HepG2 (cell line): Measurements from ENCODE around the gene DCLK1. TPM values are rescaled to one million over a fixed set of nuclear protein-coding genes. Genes with fewer than 3 reads are reported as not detected.

Source experiments
- ATAC-seq: fragments of 200-7000 bp; cut with Tn5 transposase; 3 replicates; pipeline ENCODE4 v1.9.1; 2020; ENCODE audit warnings: mild to moderate bottlenecking, moderate library complexity
- BruUV-seq: library from RNA; stranded (reverse); fragments of 400-500 nt; replicated peaks from 2 replicates; lab custom pipeline; 2021; lab: Mats Ljungman, UMichigan
- CTCF ChIA-PET: fragments of 300-600 bp; formaldehyde crosslinking; extraction: SDS; loops from one replicate; lab custom pipeline; 2021; ENCODE audit warnings: low total read pairs, inconsistent platforms, low intra/inter-chr PET ratio; lab: Yijun Ruan, JAX
- POLR2A ChIA-PET: fragments of 350-600 bp; sonication (Branson Sonifier 250); formaldehyde crosslinking; loops from one replicate; lab custom pipeline; 2020; ENCODE audit warnings: antibody characterized with exemption, inconsistent platforms; lab: Yijun Ruan, JAX
- DNase-seq: peaks from one replicate; pipeline ENCODE4 v3.0.0-alpha.2; 2015; ENCODE audit warnings: low spot score
- FAIRE-seq: peaks from 3 replicates; lab custom pipeline; 2011; peaks lifted over from hg19 to GRCh38; lab: Jason Lieb, UNC
- H2AFZ ChIP-seq: one replicate; pipeline ENCODE4 v1.6.1; 2011; ENCODE audit warnings: low read length, inconsistent platforms
- H3K27ac ChIP-seq: fragments of 300-600 bp; 3 replicates; pipeline ENCODE4 v1.8.0; 2011; ENCODE audit warnings: mixed run types, mild to moderate bottlenecking, mixed read lengths, low read length, inconsistent platforms; ENCODE audit not compliant: insufficient read depth; ENCODE audit errors: extremely low read length
- H3K27me3 ChIP-seq, 2 experiments: fragments of 200-600 bp in 1 of 2; 2 replicates in 1 of 2; 3 replicates in 1 of 2; pipeline versions ENCODE4 v1.6.0 to v1.8.0; 2011; ENCODE audit warnings: low read length in 2 of 2, mild to moderate bottlenecking in 2 of 2, moderate library complexity in 2 of 2, inconsistent platforms in 1 of 2; ENCODE audit not compliant: insufficient read depth in 2 of 2, control insufficient read depth in 1 of 2
- H3K36me3 ChIP-seq, 2 experiments: fragments of 200-600 bp in 1 of 2; replicated peaks in 1 of 2; 2 replicates in 1 of 2; 3 replicates in 1 of 2; pipeline versions ENCODE4 v1.5.1 to v1.8.0; 2011; ENCODE audit warnings: low read length in 2 of 2, inconsistent platforms in 1 of 2; ENCODE audit not compliant: insufficient read depth in 2 of 2, control insufficient read depth in 1 of 2
- H3K4me1 ChIP-seq: 2 replicates; pipeline ENCODE4 v1.5.1; 2012; ENCODE audit warnings: low read length, inconsistent platforms; ENCODE audit not compliant: insufficient read depth
- H3K4me2 ChIP-seq: 2 replicates; pipeline ENCODE4 v1.6.0; 2011; ENCODE audit warnings: low read depth, low read length, inconsistent platforms
- H3K4me3 ChIP-seq, 3 experiments: fragments of 200-600 bp in 1 of 3; sonication (generic), shearing (Covaris generic) in 1 of 3; replicated peaks in 1 of 3; 2 replicates each; pipeline ENCODE4 v1.5.1; 2011 to 2016; ENCODE audit warnings: low read length in 3 of 3, inconsistent platforms in 2 of 3, low read depth in 2 of 3, mild to moderate bottlenecking in 2 of 3, control low read depth in 1 of 3, mixed read lengths in 1 of 3; ENCODE audit not compliant: insufficient read depth in 1 of 3
- H3K79me2 ChIP-seq: one replicate; pipeline ENCODE4 v1.6.1; 2011; ENCODE audit warnings: low read length, inconsistent platforms; ENCODE audit not compliant: insufficient read depth
- H3K9ac ChIP-seq: 2 replicates; pipeline ENCODE4 v1.6.0; 2011; ENCODE audit warnings: mild to moderate bottlenecking, low read depth, low read length, inconsistent platforms; ENCODE audit not compliant: insufficient read depth
- H3K9me3 ChIP-seq: 2 replicates; pipeline ENCODE4 v1.5.1; 2012; ENCODE audit warnings: mild to moderate bottlenecking, low read length
- H4K20me1 ChIP-seq: 2 replicates; pipeline ENCODE4 v1.6.0; 2011; ENCODE audit warnings: inconsistent platforms, mild to moderate bottlenecking, low read length, moderate library complexity; ENCODE audit not compliant: insufficient read depth
- HMGXB3 ChIP-seq: sonication (generic); formaldehyde crosslinking; IDR thresholded peaks from 2 replicates; pipeline ENCODE4 v1.4.0; 2020; ENCODE audit warnings: missing genetic modification reagents, borderline replicate concordance
- HOXA5 ChIP-seq: sonication (generic); formaldehyde crosslinking; IDR thresholded peaks from 2 replicates; pipeline ENCODE4 v1.4.0; 2020; ENCODE audit warnings: missing genetic modification reagents
- RFXANK ChIP-seq: IDR thresholded peaks from 2 replicates; pipeline ENCODE4 v1.6.1; 2016
- ZGPAT ChIP-seq: IDR thresholded peaks from 2 replicates; pipeline ENCODE4 v1.6.1; 2016; ENCODE audit warnings: mild to moderate bottlenecking
- ZNF367 ChIP-seq: sonication (generic); formaldehyde crosslinking; IDR thresholded peaks from 2 replicates; pipeline ENCODE4 v1.4.0; 2020; ENCODE audit warnings: missing genetic modification reagents, borderline replicate concordance
- WGBS: methylation state at CpG from one replicate; pipeline ENCODE4 v1.1.6; 2017; ENCODE audit warnings: low lambda C conversion rate; 5-methylcytosine and 5-hydroxymethylcytosine counted together
- in situ Hi-C: cut with HindIII; loops from 2 replicates; pipeline ENCODE4 v1.10.0; 2017; ENCODE audit warnings: low pct_unique_long_range_greater_than_20kb; ENCODE audit not compliant: extremely low pct_ligation_motif_present
- intact Hi-C: fragments of 100-400 bp; cut with micrococcal nuclease; formaldehyde crosslinking; loops from one replicate; pipeline ENCODE4 v1.10.0; 2022; ENCODE audit not compliant: unreplicated experiment
- polyA plus RNA-seq, 8 experiments: library from polyadenylated mRNA; depleted of rRNA in 3 of 8; stranded (reverse) in 7 of 8; unstranded in 1 of 8; fragments of >200 nt; fragmentation: Illumina TruSeq in 4 of 8; extraction: Trizol in 4 of 8; gene quantifications; 2 replicates each; pipeline versions ENCODE4 v1.2.1 to v1.2.3, GENCODE V29; 2011 to 2016; ENCODE audit warnings: low read depth in 4 of 8, missing spikeins in 1 of 8, mixed read lengths in 1 of 8; ENCODE audit not compliant: insufficient read depth in 1 of 8
- total RNA-seq, 5 experiments: library from RNA; depleted of rRNA; stranded (reverse); fragments of >200 nt; fragmentation: Illumina TruSeq; extraction: Trizol; gene quantifications; 2 replicates each; pipeline ENCODE4 v1.2.3, GENCODE V29; 2016; ENCODE audit warnings: low read depth in 1 of 5

The DCLK1 gene
- total and polyA plus RNA-seq, 2 of the 13 experiments (the other 11 are each of a cell fraction or from before 2014, with no cell fraction given), result not detected

- CTCF ChIA-PET, result no interaction called here
- no peak overlapping the region for H3K4me3 ChIP-seq
- H3K9me3 ChIP-seq, result no peaks in the 10 kb centered on the region
- DNase-seq (no peak), FAIRE-seq (no peak), ATAC-seq (no peak)
- no peak overlapping the region for H2AFZ ChIP-seq
- H3K27ac ChIP-seq, result no peak overlapping the region
- no peak overlapping the region for H3K9ac ChIP-seq
- intact Hi-C loops (no loop called here), in situ Hi-C loops (no loop called here)
- no peaks in the 10 kb centered on the region for H4K20me1 ChIP-seq
- no peaks in the 10 kb centered on the region for H3K4me1 ChIP-seq
- H3K27me3 ChIP-seq, result no peaks in the 10 kb centered on the region
- TF ChIP-seq HOXA5 (CRISPR knock-in tag) (no peak), ZGPAT (CRISPR knock-in tag) (no peak), ZNF367 (CRISPR knock-in tag) (no peak), HMGXB3 (CRISPR knock-in tag) (no peak), RFXANK (no peak)
- no peak overlapping the region for H3K4me2 ChIP-seq
- 3% methylated on average over 3 of the region's 4 CpGs for WGBS
- no TSS peak for BruUV-seq
- H3K79me2 ChIP-seq, result no peaks in the 10 kb centered on the region
- no peaks in the 10 kb centered on the region for H3K36me3 ChIP-seq
- POLR2A ChIA-PET, result no interaction called here
Observed at GRCh38 chr13:35879111-35879510, 252.1 kb downstream of the DCLK1 start.
